Vagina (tissue), 2 donors: ENCODE measurements around the gene EML6.

Experiments used
- CTCF ChIP-seq, 3 experiments: fragments of 450-650 bp in 2 of 3; fragments of 200-600 bp in 1 of 3; sonication (generic) in 1 of 3; IDR thresholded peaks; one replicate each; pipeline ENCODE4 v1.5.1; 2017 to 2019; ENCODE audit warnings: antibody characterized with exemption in 3 of 3, mild to moderate bottlenecking in 2 of 3, moderate library complexity in 2 of 3
- POLR2AphosphoS5 ChIP-seq, 2 donors: sonication (generic); formaldehyde crosslinking; IDR thresholded peaks; one replicate each; pipeline ENCODE4 v1.9.0; 2017; ENCODE audit warnings: antibody characterized with exemption in 2 of 2, mild to moderate bottlenecking in 2 of 2, low read depth in 1 of 2; ENCODE audit not compliant: insufficient read depth in 1 of 2

GRCh38 chr2:54968561-54969218 is 245.2 kb downstream of the EML6 start:
- TF ChIP-seq CTCF (IDR thresholded peaks at IDR 0.05) (no peak), POLR2AphosphoS5 (IDR thresholded peaks at IDR 0.05; ENCODE audit: insufficient read depth in 1 of 2, low read depth in 1 of 2) (no peak)
